GM19468 (cell line): ENCODE data around the gene MIEN1.
"Not testable (repeated sequence)": the region's sequence is repeated elsewhere in the genome, so short reads cannot be mapped to it uniquely, and the experiment has no call there.

Experiments
- ATAC-seq: cut with Tn5 transposase; IDR thresholded peaks from one replicate; pipeline ENCODE4 v1.9.1; 2021; ENCODE audit warnings: mild to moderate bottlenecking, moderate library complexity, moderate number of reproducible peaks; ENCODE audit not compliant: unreplicated experiment; ENCODE audit errors: extremely low read depth

The MIEN1 gene

GRCh38 chr17:39730095-39730921 is at the start of gene MIEN1:
Gene MIEN1, minus strand, starts transcription at chr17:39730532. Its CDS starts 37 bp downstream, at chr17:39730495.
- peak; percentile 85 for ATAC-seq

GRCh38 chr17:39777534-39778365 is 47.4 kb upstream of the MIEN1 start:
- ATAC-seq: peak; percentile 35

- no peak for ATAC-seq
These were observed 45.9 kb upstream of the MIEN1 start for GRCh38 chr17:39776252-39776651.

- no peak for ATAC-seq
These were observed 44.7 kb upstream of the MIEN1 start for GRCh38 chr17:39775031-39775430.

- ATAC-seq: no peak
These were observed 43.7 kb upstream of the MIEN1 start for GRCh38 chr17:39774047-39774446.

- ATAC-seq: no peak
These were observed 42.9 kb upstream of the MIEN1 start for GRCh38 chr17:39772987-39773934.

- no peak for ATAC-seq
These were observed 42.1 kb upstream of the MIEN1 start for GRCh38 chr17:39772415-39772814.

- ATAC-seq: no peak
These were observed 39.7 kb upstream of the MIEN1 start for GRCh38 chr17:39769974-39770587.

GRCh38 chr17:39767147-39767546 is 36.8 kb upstream of the MIEN1 start:
- no peak for ATAC-seq

GRCh38 chr17:39765766-39766165 is 35.4 kb upstream of the MIEN1 start:
- no peak for ATAC-seq

GRCh38 chr17:39765175-39765574 is 34.8 kb upstream of the MIEN1 start:
- no peak for ATAC-seq

- not testable (repeated sequence) for ATAC-seq
These were observed 33.8 kb upstream of the MIEN1 start for GRCh38 chr17:39764171-39764570.

- ATAC-seq: no peak
These were observed 32.9 kb upstream of the MIEN1 start for GRCh38 chr17:39763051-39763820.

GRCh38 chr17:39761861-39762496 is 31.6 kb upstream of the MIEN1 start:
- ATAC-seq: no peak

GRCh38 chr17:39759204-39759603 is 28.9 kb upstream of the MIEN1 start:
- no peak for ATAC-seq

GRCh38 chr17:39757931-39758873 is 27.9 kb upstream of the MIEN1 start:
- ATAC-seq: no peak

GRCh38 chr17:39757176-39757662 is 26.9 kb upstream of the MIEN1 start:
- ATAC-seq: no peak
